Measurements from ENCODE around the gene LACC1. TPM values are rescaled to one million over a fixed set of nuclear protein-coding genes. Genes with fewer than 3 reads are reported as not detected.

Gene LACC1
- polyA plus RNA-seq, 1 of the 3 experiments (the other 2 are of a cell fraction), result 4.2 TPM

GRCh38 chr13:43933378-43933777 is 53.7 kb downstream of the LACC1 start:
- H3K79me2 ChIP-seq (ENCODE audit: insufficient read depth), result no peaks in the 10 kb centered on the region
- no peak for TF ChIP-seq FOXM1 (IDR thresholded peaks at IDR 0.05; ENCODE audit: low read depth)
- TF ChIP-seq NRF1 (IDR thresholded peaks at IDR 0.05; ENCODE audit: low read depth, low read length), result no peak
- TF ChIP-seq GATA2 (CRISPR knock-in tag; IDR thresholded peaks at IDR 0.05), result no peak
- TF ChIP-seq ZBTB33 (IDR thresholded peaks at IDR 0.05; ENCODE audit: borderline replicate concordance, low read depth), result no peak
- no peak for TF ChIP-seq MAX (IDR thresholded peaks at IDR 0.05; ENCODE audit: low read depth)
- no peak for TF ChIP-seq REST (IDR thresholded peaks at IDR 0.05; ENCODE audit: low read depth, low read length)
- TF ChIP-seq EZH2phosphoT487 (IDR thresholded peaks at IDR 0.05; ENCODE audit: borderline replicate concordance, low read depth), result no peak
- no peak for TF ChIP-seq NFIC (IDR thresholded peaks at IDR 0.05; ENCODE audit: borderline replicate concordance)
- no peak for TF ChIP-seq YY1 (IDR thresholded peaks at IDR 0.05; ENCODE audit: low read depth)
- no peak for TF ChIP-seq FOXJ3 (CRISPR knock-in tag; IDR thresholded peaks at IDR 0.05)
- no peak for TF ChIP-seq EP300 (IDR thresholded peaks at IDR 0.05; ENCODE audit: borderline replicate concordance in 1 of 2, low read depth in 1 of 2, low read length in 1 of 2)
- TF ChIP-seq SMC3 (IDR thresholded peaks at IDR 0.05; ENCODE audit: low read depth, low read length), result no peak
- TF ChIP-seq RFX5 (IDR thresholded peaks at IDR 0.05; ENCODE audit: low read length), result no peak
- TF ChIP-seq JUND (IDR thresholded peaks at IDR 0.05), result no peak
- no peak for TF ChIP-seq TEAD4 (IDR thresholded peaks at IDR 0.05; ENCODE audit: borderline replicate concordance, insufficient read depth)
- no peak for TF ChIP-seq CHD2 (IDR thresholded peaks at IDR 0.05; ENCODE audit: low read length, partially characterized antibody)
- TF ChIP-seq ELF1 (IDR thresholded peaks at IDR 0.05), result no peak
- no peak for TF ChIP-seq MEF2A (IDR thresholded peaks at IDR 0.05; ENCODE audit: borderline replicate concordance, low read depth)
- TF ChIP-seq RXRA (IDR thresholded peaks at IDR 0.05; ENCODE audit: borderline replicate concordance, low read depth), result no peak
- H3K4me1 ChIP-seq (ENCODE audit: control insufficient read depth in 1 of 2, insufficient read depth in 2 of 2, low read depth in 1 of 2, low read length in 1 of 2), result peaks cover 0 to 2% of the 10 kb centered on the region in 2 experiments; a peak in 1 of 4 replicates
- DNase-seq, result no peak
- ChIA-PET CTCF (no interaction called here), POLR2A (no interaction called here)
- H3K9me3 ChIP-seq, result no peaks in the 10 kb centered on the region
- H2AFZ ChIP-seq (ENCODE audit: low read depth), result no peak overlapping the region
- H4K20me1 ChIP-seq (ENCODE audit: insufficient read depth), result no peaks in the 10 kb centered on the region
- H3K9ac ChIP-seq, result no peak overlapping the region
- no peaks in the 10 kb centered on the region for H3K9me2 ChIP-seq
- WGBS (ENCODE audit: low lambda C conversion rate), result 19% methylated on average over 2 of the region's 2 CpGs
- H3F3A ChIP-seq (replicated peaks; ENCODE audit: insufficient read depth), result no peaks in the 10 kb centered on the region
- H3K36me3 ChIP-seq (replicated peaks in 1 of 2; ENCODE audit: control insufficient read depth in 1 of 2, insufficient read depth in 2 of 2, low read length in 1 of 2), result no peaks in the 10 kb centered on the region
- H3K4me2 ChIP-seq, result no peak overlapping the region
- no peak overlapping the region for H3K27ac ChIP-seq (ENCODE audit: low read depth in 2 of 2, low read length in 1 of 2)
- H3K4me3 ChIP-seq (ENCODE audit: low read depth in 2 of 2, low read length in 1 of 2), result no peak overlapping the region
- H3K27me3 ChIP-seq (ENCODE audit: insufficient read depth), result no peaks in the 10 kb centered on the region
